ENCODE results near the gene GNL2.
"Not testable (repeated sequence)": the region's sequence is repeated elsewhere in the genome, so short reads cannot be mapped to it uniquely, and the experiment has no call there.

- not testable (repeated sequence) for TF ChIP-seq POLR2A, CTCF (IDR thresholded peaks at IDR 0.05)
Observed at GRCh38 chr1:37518241-37518640, 77.5 kb downstream of the GNL2 start.
